Activated T-helper 17 cell treated with anti-CD3 and anti-CD28 coated beads, Interleukin-2, amount 50 U/mL, for 72 hours (primary cell): ENCODE data around the gene TENT5C. TPM values are rescaled to one million over a fixed set of nuclear protein-coding genes. Genes with fewer than 3 reads are reported as not detected.

Experiments
- ATAC-seq: fragments of 150-1000 bp; cut with Tn5 transposase; replicated peaks from 2 replicates; pipeline ENCODE4 v1.10.0; 2021; ENCODE audit warnings: mild to moderate bottlenecking, moderate library complexity
- H3K27ac Mint-ChIP-seq: one replicate; pipeline ENCODE4 v1.8.0; 2022; ENCODE audit warnings: mixed read lengths
- H3K27me3 Mint-ChIP-seq: one replicate; pipeline ENCODE4 v1.8.0; 2022; ENCODE audit warnings: mixed read lengths
- H3K36me3 Mint-ChIP-seq: one replicate; pipeline ENCODE4 v1.8.0; 2022; ENCODE audit warnings: low read depth, mild to moderate bottlenecking, mixed read lengths
- H3K4me1 Mint-ChIP-seq: one replicate; pipeline ENCODE4 v1.8.0; 2022; ENCODE audit warnings: mixed read lengths
- H3K4me3 Mint-ChIP-seq: one replicate; pipeline ENCODE4 v1.8.0; 2022; ENCODE audit warnings: mild to moderate bottlenecking, mixed read lengths
- H3K9me3 Mint-ChIP-seq: one replicate; pipeline ENCODE4 v1.8.0; 2022; ENCODE audit warnings: mixed read lengths
- total RNA-seq, 2 donors: library from RNA; stranded (reverse); gene quantifications; one replicate each; pipeline ENCODE4 v1.2.3, GENCODE V29; 2022

Gene TENT5C
- total RNA-seq, 2 donors from 2014 or later: 30.2 to 37.1 TPM

DNA sequence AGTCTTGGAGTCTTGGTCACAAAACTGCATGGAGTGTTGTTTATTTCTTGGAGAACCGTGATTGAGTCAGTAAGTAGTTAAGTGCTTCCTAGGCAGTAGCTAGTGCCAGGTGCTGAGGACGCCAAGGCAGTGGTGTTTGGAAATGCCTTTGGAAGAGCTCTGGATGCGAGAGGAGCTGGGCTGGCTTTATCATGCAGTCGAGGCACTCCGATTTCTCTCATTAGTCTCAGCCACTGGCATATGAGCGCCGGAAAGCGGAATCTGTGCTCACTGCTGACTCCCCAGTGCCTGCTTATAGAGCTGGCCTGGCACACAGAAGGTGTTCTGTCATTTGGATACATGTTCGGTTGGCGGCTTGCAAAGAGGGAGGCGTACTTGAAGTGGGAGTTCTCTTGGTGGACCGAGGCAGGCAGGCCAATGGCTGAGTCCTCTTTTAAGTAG is 3.6 kb downstream of the TENT5C start:
- Mint-ChIP-seq H3K36me3 (peaks cover 75% of the 10 kb centered on the region), H3K27me3 (no peaks in the 10 kb centered on the region), H3K4me3 (peak overlapping the region; percentile 96), H3K4me1 (peaks cover 52% of the 10 kb centered on the region), H3K9me3 (no peaks in the 10 kb centered on the region), H3K27ac (no peak overlapping the region)
- no peak for ATAC-seq

DNA sequence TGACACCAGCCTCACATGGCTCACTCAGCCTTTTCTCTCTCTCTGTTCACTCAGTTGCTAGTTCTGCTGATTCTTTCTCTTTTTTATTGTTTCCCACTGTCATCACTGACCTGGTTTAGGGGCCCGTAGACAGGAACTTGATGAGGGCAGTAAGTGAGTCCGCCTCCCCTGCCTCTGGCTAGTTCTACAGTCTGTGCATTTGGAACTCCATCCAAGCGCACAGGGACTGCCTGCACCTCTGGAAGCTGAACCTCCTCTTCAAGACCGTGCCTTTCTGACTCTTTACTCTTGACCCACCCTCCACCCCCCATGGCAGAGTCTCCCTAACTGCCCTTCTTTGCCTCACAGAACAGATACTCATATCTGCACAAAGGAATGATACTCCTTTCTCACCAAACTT is 4.2 kb downstream of the TENT5C start:
- H3K9me3 Mint-ChIP-seq: no peaks in the 10 kb centered on the region
- ATAC-seq: no peak
- H3K27me3 Mint-ChIP-seq: no peaks in the 10 kb centered on the region
- H3K36me3 Mint-ChIP-seq: peaks cover 81% of the 10 kb centered on the region
- peak overlapping the region; percentile 96 for H3K4me3 Mint-ChIP-seq
- peak overlapping the region; percentile 16 for H3K27ac Mint-ChIP-seq
- H3K4me1 Mint-ChIP-seq: peaks cover 54% of the 10 kb centered on the region

DNA sequence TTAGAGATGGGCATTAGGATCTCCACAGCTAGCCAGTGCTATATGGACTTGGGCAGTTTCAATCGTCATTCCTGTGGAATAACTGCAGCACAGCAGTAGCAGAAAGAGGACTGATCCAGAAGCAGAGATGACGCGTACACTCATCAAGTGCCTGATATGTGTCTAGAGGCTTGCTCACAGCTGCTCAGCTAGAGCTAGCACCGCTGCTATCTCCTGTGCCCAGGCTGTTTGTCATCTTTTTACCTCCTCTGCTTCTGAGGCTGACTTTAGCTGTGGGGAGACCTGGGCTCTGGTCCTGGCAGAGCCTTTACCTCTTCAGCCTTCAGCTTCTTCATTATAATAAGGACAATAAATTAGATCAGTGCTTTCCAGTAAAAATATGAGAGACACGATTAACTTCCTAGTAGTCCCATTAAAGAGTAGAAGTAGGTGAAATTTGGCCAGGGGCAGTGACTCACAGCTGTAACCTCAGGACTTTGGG is 5.3 kb downstream of the TENT5C start:
- peaks cover 65% of the 10 kb centered on the region for H3K4me1 Mint-ChIP-seq
- no peaks in the 10 kb centered on the region for H3K9me3 Mint-ChIP-seq
- H3K27ac Mint-ChIP-seq: peak overlapping the region; percentile 17
- no peaks in the 10 kb centered on the region for H3K27me3 Mint-ChIP-seq
- peaks cover 80% of the 10 kb centered on the region for H3K36me3 Mint-ChIP-seq
- H3K4me3 Mint-ChIP-seq: peak overlapping the region; percentile 96
- ATAC-seq: no peak

DNA sequence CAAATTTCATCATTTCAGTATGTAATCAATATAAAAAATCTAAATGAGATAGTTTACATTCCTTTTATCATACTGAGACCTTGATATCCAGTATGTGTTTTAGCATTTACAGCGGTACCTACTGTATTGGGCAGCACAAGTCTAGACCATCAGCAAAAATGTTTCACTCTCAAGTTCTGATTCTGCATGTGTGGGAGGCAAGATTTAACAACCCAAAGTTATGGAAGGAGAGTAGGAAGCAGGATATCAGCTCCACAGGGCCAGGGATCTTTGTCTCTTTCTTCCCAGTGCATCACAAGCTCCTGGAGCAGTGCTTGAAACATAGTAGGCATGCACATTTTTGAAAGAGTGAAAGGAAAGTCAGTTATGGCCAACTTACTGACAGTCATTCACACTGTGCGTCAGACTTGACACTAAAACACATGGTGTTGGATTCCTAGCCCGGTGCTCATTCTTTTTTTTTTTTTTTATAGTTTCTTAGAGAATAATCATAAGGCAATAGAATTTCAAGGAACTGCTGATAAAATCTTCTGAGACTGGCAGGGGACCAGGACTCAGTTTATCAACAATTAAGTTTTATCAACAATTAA is 6.1 kb downstream of the TENT5C start:
- Mint-ChIP-seq H3K9me3 (no peaks in the 10 kb centered on the region), H3K4me1 (peaks cover 69% of the 10 kb centered on the region), H3K36me3 (peaks cover 83% of the 10 kb centered on the region)

DNA sequence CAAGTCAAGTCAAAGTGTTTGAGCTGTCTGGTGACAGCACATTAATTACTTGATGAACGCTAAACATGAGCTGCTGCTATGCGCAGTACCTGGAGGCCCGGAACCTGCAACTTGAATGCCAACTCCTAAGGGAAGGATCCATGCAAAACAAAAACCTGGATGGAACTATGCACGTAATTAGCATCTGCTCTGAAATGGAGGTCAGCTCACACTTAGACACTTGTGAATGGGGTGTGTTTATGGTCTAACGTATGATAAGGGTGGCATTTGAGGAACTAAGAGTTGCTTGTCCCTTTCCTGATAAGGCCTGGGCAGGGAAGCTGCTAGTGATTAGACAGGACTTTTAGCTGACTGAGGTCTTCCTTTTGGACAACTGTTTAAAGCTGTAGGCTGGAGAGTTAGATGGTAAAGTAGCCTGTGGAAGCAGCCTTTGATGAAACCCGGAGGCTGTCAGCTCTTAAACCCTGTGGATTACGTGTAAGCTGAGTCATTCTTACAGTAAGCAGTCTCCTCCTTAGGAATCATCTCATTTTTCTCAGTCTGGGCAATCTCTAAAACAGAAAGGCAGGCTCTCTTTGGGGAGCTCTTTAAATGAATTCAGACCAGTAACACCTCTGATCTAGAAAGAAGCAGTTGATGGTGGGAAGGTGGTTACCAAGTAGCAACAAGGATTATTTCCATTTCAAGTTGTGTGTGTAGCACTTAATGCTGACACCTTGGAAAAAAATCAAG is 6.8 kb downstream of the TENT5C start:
- H3K27ac Mint-ChIP-seq: peak overlapping the region; percentile 49
- H3K4me3 Mint-ChIP-seq: peak overlapping the region; percentile 62
- peak; percentile 89 for ATAC-seq
- no peaks in the 10 kb centered on the region for H3K9me3 Mint-ChIP-seq
- peaks cover 63% of the 10 kb centered on the region for H3K4me1 Mint-ChIP-seq
- peaks cover 81% of the 10 kb centered on the region for H3K36me3 Mint-ChIP-seq
- H3K27me3 Mint-ChIP-seq: no peaks in the 10 kb centered on the region

More for the DNA sequence above, 6.1 kb downstream of the TENT5C start:
- peak overlapping the region; percentile 62 for H3K4me3 Mint-ChIP-seq
- no peak for ATAC-seq
- no peak overlapping the region for H3K27ac Mint-ChIP-seq
- no peaks in the 10 kb centered on the region for H3K27me3 Mint-ChIP-seq

DNA sequence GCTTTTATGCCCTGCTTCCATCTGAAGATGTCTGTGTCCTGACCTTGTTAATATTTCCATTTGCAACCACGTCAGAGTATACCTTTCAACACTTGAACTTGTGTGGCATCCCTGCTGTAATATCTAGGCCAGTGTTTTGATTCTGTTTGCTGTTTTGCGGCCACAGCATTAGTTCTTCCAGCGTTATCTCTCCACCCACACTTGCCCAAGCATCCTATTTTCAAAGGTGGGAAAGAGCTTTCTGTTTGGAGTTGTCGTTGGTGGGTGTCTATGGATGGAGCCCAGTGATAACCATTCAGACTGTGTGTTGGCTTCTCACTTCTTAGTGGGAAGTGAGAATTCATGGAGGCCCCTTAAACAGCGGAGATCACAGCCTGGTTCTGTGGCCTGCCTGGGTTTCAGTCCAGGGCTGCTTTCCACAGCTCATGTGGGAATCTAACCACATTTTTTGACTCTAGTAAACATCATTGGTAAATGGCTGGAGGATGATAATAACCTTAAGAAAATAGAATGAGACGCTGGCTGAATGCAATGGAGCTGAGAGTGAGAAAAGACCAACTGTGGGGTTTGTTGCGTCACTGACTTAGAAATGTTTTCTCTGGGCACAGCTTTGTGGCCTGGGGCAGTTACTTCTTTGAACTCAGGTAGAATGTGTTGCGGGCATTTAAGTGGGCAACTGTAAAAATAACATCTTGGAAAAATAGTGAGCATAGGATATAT is 7.6 kb downstream of the TENT5C start:
- Mint-ChIP-seq H3K4me1 (peaks cover 64% of the 10 kb centered on the region), H3K4me3 (peak overlapping the region; percentile 62), H3K36me3 (peaks cover 80% of the 10 kb centered on the region), H3K27ac (peak overlapping the region; percentile 49), H3K27me3 (no peaks in the 10 kb centered on the region), H3K9me3 (no peaks in the 10 kb centered on the region)
- ATAC-seq: no peak

DNA sequence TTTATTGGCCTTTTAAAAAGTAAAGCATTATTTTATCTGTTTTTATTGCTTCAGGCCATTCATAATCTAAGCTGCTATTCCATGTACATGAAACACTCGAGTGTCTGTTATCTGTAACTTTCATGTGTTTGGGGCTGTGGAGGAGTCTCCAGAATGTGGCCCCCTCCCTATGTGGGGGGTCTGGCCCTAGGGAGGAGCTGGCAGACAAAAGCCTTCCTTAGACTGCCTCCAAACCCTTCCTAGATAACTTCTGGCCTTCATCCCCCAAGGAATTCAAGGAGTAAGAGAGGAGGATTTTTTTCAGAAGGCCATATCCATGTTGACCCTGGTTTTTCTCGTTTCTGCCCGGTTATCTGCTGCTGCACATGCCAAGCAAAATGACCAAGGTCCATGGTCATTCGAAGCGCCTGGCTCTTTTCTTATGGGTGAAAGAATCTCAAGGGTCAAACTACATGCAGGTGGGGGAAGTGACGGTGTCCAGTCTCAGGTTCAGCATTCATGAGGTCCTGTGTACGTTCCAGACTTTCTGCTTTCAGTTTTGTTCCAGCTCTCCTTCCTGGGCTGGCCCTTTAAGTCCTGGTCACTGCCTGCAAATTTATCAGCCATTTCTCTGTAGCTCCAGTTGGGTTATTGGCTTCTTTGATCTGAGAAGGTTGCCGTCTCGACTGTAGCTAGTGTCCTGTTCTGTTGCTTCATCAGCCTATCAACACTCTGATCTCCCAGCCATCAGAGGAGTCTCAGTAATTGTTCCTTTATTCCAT is 8.3 kb downstream of the TENT5C start:
- ATAC-seq: no peak
- peaks cover 62% of the 10 kb centered on the region for H3K4me1 Mint-ChIP-seq
- H3K36me3 Mint-ChIP-seq: peaks cover 78% of the 10 kb centered on the region
- H3K9me3 Mint-ChIP-seq: no peaks in the 10 kb centered on the region
- H3K27me3 Mint-ChIP-seq: no peaks in the 10 kb centered on the region
- no peak overlapping the region for H3K27ac Mint-ChIP-seq
- peak overlapping the region; percentile 62 for H3K4me3 Mint-ChIP-seq

DNA sequence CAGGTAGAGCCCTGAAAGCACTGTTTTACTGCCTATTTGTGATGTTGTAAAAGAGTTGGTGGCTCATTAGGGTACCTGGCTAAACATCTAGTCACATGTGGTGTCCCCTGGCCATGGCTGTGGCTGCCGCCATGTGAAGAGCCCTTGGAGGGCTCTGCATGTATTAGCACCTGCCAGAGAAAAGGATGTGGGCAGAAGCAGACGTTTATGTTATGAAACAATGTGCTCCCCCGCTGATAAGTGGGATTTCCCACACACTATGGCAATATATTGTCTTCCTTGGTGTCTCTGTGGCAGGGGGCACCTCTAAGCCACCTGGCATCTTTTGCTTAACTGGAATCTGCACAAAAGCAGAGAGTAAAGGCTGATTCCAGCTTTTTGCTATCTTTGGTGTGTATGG is 9.6 kb downstream of the TENT5C start:
- Mint-ChIP-seq H3K36me3 (peaks cover 74% of the 10 kb centered on the region), H3K27me3 (no peaks in the 10 kb centered on the region), H3K4me1 (peaks cover 67% of the 10 kb centered on the region), H3K4me3 (peak overlapping the region; percentile 62), H3K9me3 (no peaks in the 10 kb centered on the region), H3K27ac (no peak overlapping the region)
- ATAC-seq: peak; percentile 24

DNA sequence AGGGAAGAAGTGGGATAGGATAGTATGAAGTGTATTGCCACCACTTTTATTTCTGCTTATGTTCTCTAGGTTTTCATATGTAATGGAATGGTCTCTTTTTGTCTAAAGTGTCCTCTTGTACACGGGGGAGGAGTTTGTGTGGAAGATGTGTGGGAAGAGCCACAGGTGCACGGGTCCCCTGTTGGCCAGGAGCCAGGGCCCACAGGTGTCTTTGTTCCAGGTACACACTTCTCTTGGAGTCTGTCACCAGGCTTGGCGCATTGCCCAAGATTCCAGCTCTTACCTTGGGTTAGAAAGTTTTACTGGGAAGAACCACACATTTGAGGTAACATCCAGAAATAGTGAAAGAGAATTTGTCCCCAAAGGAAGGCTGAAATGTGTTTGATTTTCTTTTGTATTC is 10.5 kb downstream of the TENT5C start:
- Mint-ChIP-seq H3K4me3 (no peak overlapping the region), H3K36me3 (peaks cover 73% of the 10 kb centered on the region), H3K27ac (no peak overlapping the region), H3K9me3 (no peaks in the 10 kb centered on the region), H3K4me1 (peaks cover 67% of the 10 kb centered on the region), H3K27me3 (no peaks in the 10 kb centered on the region)
- ATAC-seq: no peak

DNA sequence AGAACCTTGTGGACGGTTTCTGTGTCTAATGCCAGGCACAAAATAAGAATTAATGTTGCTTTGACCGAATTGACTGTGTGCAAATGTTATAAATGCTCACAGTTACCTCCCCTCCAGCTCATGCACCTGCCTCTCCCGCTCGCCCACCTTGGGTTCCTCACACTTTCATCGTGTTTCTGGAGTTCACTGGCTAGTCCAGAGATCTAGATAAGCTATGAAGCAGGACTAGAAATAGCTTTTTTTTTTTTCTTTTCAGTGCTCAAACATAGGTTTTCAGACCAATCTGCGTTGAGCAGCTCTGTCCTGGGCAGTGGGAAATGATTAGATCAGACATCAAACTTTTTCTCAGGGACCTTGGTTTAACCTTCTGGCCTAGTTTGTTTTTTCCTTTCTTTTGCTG is 11.1 kb downstream of the TENT5C start:
- Mint-ChIP-seq H3K27me3 (no peaks in the 10 kb centered on the region), H3K4me3 (no peak overlapping the region), H3K27ac (peak overlapping the region; percentile 23), H3K9me3 (no peaks in the 10 kb centered on the region), H3K36me3 (peaks cover 76% of the 10 kb centered on the region), H3K4me1 (peaks cover 65% of the 10 kb centered on the region)
- no peak for ATAC-seq

DNA sequence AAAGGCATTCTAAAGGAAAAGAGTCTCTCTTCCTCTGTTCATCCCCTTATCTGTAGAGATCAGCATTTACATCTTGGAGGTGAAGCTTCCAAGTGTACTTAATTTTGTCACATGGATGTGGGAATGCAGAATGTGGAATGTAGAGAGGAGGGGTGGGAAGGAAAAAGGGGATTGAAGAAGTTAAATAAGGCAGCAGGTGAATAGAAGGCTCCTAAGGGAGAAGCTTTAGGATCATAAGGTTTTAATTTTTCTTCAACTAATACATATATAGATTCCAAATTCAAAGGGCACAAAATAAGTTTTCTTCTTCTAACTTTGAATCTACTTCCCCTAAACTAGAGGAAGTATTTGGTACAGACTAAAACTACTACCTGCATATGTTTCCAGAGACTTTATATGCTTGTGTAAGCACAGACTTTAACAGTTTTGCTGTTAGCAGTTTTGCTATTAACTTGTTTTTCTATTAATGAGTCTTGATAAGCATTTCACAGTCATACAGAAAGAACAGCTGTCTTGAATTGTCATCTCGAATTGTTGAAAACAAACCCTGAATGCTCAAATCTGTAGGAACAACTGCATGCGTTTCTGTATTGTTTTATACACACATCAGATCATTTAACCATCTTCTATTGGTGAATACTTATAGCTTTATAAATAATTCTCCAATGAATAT is 12.7 kb downstream of the TENT5C start:
- H3K27ac Mint-ChIP-seq: peak overlapping the region; percentile 80
- no peaks in the 10 kb centered on the region for H3K9me3 Mint-ChIP-seq
- H3K36me3 Mint-ChIP-seq: peaks cover 80% of the 10 kb centered on the region
- peaks cover 58% of the 10 kb centered on the region for H3K4me1 Mint-ChIP-seq
- no peaks in the 10 kb centered on the region for H3K27me3 Mint-ChIP-seq
- ATAC-seq: peak; percentile 65
- H3K4me3 Mint-ChIP-seq: peak overlapping the region; percentile 56

DNA sequence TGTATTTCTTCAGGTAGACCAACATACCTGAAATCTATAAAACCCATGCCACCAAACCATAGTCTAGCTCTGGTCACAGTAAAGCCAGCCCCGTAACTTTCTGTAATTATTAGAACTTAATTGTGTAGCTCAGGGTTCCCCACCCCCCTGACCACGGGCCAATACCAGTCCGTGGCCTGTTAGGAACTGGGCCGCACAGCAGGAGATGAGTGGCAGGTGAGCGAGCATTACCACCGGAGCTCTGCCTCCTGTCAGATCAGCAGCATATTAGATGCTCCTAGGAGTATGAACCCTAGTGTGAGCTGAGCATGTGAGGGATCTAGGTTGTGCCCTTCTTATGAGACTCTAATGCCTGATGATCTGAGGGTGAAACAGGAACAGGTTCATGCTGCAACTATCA is 14.6 kb downstream of the TENT5C start:
- Mint-ChIP-seq H3K4me3 (peak overlapping the region; percentile 56), H3K9me3 (no peaks in the 10 kb centered on the region), H3K27me3 (no peaks in the 10 kb centered on the region), H3K27ac (peak overlapping the region; percentile 18), H3K4me1 (peaks cover 44% of the 10 kb centered on the region), H3K36me3 (peaks cover 82% of the 10 kb centered on the region)
- no peak for ATAC-seq

DNA sequence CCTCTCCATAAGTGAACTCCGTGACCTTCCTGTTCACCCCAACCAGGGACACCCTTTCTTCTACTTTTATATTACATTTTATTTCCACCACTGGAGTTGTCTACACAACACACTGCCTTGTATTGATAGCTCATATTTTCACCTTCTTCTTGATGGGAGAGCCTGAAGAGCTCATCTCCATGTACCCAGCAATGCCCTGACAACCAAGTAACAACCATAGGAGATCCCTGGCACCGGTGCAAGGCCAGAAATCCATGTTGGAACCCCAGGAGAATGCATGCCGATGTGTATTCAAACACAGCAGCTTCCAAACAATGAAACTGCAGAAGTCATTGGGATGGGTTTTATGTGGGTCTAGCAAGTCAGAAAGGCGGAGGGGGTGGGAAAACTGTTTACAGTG is 15.5 kb downstream of the TENT5C start:
- Mint-ChIP-seq H3K27ac (no peak overlapping the region), H3K9me3 (no peaks in the 10 kb centered on the region), H3K4me3 (no peak overlapping the region), H3K27me3 (no peaks in the 10 kb centered on the region), H3K36me3 (peaks cover 87% of the 10 kb centered on the region), H3K4me1 (peaks cover 35% of the 10 kb centered on the region)
- ATAC-seq: no peak

DNA sequence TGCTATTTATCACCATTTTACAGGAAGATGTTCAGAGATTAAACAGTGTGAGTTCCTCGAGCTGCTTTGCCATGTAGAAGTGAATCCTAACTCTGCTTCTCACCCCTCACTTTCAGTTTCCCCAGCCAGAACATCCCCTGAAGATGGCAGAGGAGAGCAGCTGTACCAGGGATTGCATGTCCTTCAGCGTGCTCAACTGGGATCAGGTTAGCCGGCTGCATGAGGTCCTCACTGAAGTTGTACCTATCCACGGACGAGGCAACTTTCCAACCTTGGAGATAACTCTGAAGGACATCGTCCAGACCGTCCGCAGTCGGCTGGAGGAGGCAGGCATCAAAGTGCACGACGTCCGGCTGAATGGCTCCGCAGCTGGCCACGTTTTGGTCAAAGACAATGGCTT is 16.9 kb downstream of the TENT5C start:
- Mint-ChIP-seq H3K4me1 (peaks cover 33% of the 10 kb centered on the region), H3K27ac (no peak overlapping the region), H3K9me3 (no peaks in the 10 kb centered on the region), H3K27me3 (no peaks in the 10 kb centered on the region), H3K4me3 (no peak overlapping the region), H3K36me3 (peaks cover 90% of the 10 kb centered on the region)
- no peak for ATAC-seq
